Frontal cortex (tissue), 4 donors: ENCODE data around the gene BMP6. TPM values are rescaled to one million over a fixed set of nuclear protein-coding genes. Genes with fewer than 3 reads are reported as not detected.
"Not testable (repeated sequence)": the region's sequence is repeated elsewhere in the genome, so short reads cannot be mapped to it uniquely, and the experiment has no call there.

Source experiments
- DNase-seq, 2 donors: peaks; one replicate each; pipeline ENCODE4 v3.0.0; 2012; ENCODE audit warnings: low spot score in 2 of 2
- FAIRE-seq: peaks from 2 replicates; lab custom pipeline; 2012; peaks lifted over from hg19 to GRCh38; lab: Jason Lieb, UNC
- total RNA-seq: library from RNA; depleted of rRNA; stranded (reverse); fragments of >200 nt; gene quantifications from one replicate; pipeline ENCODE4 v1.2.3, GENCODE V29; 2014
- donor health status: control.
- donor health status: control.
- donor health status: control.

The BMP6 gene
- total RNA-seq, 1 donor from 2014 or later: 4.9 TPM

GRCh38 chr6:7784706-7785105 lies 58.8 kb downstream of the BMP6 start:
- FAIRE-seq (no peak), DNase-seq (no peak)

GRCh38 chr6:7785243-7786035 lies 59.5 kb downstream of the BMP6 start:
- FAIRE-seq (no peak), DNase-seq (no peak)

- no peak for FAIRE-seq
- no peak for DNase-seq
Measured at GRCh38 chr6:7786214-7786661, 60.3 kb downstream of the BMP6 start.

GRCh38 chr6:7787137-7787608 lies 61.3 kb downstream of the BMP6 start:
- FAIRE-seq: no peak
- DNase-seq: no peak

GRCh38 chr6:7787731-7788130 lies 61.8 kb downstream of the BMP6 start:
- no peak for FAIRE-seq
- no peak for DNase-seq

GRCh38 chr6:7794509-7794908 lies 68.6 kb downstream of the BMP6 start:
- DNase-seq (no peak), FAIRE-seq (no peak)

DNA sequence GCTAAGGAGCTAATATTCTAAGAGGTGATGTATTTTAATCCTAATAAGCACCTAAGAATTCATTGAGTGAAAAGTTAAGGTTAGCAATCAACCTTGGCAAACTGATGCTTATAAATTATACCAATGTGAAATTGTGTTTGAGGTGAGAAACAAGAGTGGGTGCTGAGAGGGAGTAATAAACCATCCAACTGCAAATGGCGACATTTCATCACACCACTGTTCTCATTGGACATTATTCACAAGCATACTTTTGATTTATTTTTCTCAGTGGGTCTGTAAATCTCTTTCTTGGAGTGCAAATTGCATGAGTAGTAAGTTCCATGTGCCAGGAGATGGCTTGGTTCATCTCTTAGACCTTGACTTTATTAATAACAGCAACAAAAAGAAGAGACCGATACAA lies 71.5 kb downstream of the BMP6 start:
- FAIRE-seq: no peak
- no peak for DNase-seq

DNA sequence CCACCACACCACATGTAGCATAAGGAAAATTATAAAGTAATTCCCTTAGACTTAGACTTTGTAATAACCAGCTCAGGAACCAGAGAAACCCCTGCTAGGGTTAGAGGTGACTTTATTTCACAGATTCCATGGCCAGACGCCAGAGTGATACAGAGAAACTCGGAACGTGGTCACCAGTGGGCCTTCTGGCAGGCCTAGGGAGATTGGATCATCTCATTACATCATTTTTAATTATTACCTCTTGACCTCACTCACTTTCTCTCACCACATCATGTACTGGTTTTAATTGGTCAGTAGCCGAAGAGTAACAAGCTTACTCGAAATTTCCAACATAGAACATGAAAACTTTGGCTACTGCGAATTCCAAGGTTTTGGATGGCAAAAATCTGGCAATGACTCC lies 72.9 kb downstream of the BMP6 start:
- DNase-seq (no peak), FAIRE-seq (no peak)

GRCh38 chr6:7802662-7803061 lies 76.8 kb downstream of the BMP6 start:
- DNase-seq: no peak

DNA sequence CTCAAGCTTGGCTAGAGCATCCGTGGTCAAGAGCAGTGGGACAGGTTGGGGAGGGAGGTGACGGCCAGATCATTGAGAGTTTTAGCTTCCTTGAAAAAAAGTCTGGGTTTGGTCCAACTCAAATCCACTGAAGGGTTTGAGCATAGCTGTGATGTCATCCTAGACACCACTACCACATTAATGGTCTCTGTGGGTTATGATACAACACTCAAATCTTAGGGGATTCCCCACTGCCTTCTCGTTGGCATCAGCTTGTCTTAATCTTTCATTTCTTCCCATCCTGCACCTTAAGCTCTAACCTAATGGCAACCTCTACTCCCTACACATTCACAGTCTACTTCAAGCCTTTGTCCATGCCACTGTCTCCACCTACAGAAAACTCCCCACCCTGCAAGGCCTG lies 77.3 kb downstream of the BMP6 start:
- FAIRE-seq (no peak), DNase-seq (no peak)

More at GRCh38 chr6:7802662-7803061, 76.8 kb downstream of the BMP6 start:
- no peak for FAIRE-seq

- DNase-seq (no peak), FAIRE-seq (no peak)
Measured at GRCh38 chr6:7805078-7805849, 79.4 kb downstream of the BMP6 start.

- no peak for DNase-seq
- no peak for FAIRE-seq
Measured at GRCh38 chr6:7805850-7806214, 79.9 kb downstream of the BMP6 start.

- DNase-seq (no peak), FAIRE-seq (no peak)
Measured at GRCh38 chr6:7806711-7807110, 80.8 kb downstream of the BMP6 start.

DNA sequence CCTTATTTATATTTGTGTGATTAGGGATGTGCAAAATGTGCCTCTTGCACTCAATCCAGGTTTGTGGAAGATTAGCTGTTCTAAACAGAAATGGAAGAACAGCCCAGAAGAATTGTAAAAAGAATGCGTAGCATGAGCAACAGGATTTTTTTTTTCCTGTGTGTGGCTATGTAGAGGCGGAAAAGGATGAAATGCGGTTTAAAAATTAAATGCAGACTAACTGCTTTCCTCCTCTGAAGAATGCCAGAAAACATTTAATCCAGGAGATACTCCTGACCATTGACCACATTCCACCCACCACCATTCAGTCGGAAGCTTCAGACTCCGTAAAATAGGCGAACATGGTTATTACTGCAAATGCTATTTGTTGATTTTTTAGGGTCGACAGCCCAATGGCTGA lies 83.4 kb downstream of the BMP6 start:
- DNase-seq (no peak), FAIRE-seq (no peak)

DNA sequence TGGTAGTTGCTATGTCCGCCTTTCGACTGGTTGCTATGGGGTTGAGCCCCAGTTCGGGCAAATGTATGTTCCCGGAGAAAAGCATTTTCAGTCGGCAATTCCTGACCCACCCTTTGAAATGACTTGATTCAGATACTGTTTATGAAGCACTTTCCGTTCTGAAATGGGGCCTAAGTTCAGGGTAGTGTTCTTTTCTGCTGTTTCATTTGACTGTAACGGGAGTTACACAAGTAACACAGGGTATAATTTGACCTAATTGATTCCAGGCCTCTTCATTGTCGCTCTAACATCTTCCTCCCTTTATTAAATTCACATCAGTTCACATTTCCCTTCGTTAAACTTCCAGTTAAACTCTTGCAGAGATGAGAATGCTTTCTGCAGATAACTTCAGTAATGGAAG lies 85.5 kb downstream of the BMP6 start:
- FAIRE-seq (no peak), DNase-seq (no peak)

DNA sequence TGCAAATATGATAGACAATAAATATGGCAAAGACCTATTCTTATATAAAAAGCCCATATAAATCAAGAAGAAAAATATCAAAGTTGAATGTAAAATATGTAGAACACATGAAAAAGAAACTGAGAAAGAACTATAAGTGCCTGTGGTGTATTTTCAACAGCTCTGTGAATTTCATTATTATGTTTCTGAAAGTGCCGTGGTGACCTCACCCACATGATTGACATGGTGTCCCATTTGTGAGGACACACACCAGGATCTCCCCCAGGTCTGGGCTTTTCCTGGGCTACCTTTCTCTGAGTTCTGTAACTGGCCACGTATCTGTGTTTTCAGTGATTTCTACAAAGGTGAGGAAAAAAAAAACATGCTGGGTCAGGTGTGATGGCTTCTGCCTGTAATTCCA lies 86.7 kb downstream of the BMP6 start:
- FAIRE-seq (no peak), DNase-seq (no peak)

DNA sequence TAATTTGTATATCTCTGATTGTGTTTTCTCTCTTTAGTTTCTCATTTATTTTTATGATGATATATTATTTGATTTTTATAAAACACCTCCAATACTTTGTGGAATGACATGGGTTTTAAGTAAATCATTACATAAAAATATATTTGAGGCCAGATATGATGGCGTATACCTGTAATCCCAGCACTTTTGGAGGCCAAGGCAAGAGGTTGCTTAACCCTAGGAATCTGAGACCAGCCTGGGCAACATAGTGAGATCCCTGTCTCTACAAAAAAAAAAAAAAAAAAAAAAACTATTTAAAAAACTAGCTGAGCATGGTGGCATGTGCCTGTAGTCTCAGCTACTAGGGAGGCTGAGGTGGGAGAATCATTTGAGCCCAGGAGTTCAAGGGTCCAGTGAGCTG lies 87.3 kb downstream of the BMP6 start:
- FAIRE-seq (no peak), DNase-seq (no peak)

DNA sequence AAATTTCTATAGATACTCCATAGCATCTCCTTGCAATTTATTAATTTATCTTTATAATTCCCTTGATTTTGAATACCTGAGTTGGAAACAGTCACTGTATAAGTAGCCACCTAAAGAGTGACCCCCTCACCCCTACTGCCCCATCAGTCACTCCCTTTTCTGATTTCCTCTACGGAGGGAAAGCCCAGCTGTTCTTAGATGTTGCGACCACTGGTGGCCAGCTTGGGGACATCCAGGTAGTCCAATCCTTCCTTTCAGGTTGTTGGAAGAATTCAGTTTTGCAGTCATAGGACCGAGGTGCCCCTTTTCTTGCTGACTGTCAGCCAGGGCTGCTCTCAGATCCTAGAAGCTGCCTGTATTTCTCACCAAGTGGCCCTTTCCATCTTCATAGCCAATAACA lies 87.8 kb downstream of the BMP6 start:
- FAIRE-seq (no peak), DNase-seq (no peak)

DNA sequence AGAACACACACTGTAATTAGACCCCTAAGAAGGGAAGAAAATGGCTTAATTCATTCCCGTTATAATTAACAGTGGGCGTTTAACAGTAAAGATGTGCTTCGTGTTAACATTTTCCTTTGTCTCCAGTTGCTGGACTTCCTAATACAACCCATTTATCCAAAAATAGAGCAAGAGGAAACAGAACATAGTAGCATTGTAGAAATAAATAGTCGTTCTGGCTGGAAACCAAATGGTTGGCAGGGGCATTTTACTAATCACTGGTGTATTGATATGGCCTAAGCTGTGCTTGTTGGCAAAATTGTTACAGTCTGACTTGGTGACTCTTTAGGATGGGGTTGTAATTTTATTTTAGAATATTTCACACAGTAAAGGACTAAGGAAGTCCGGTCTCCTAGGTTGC lies 89.8 kb downstream of the BMP6 start:
- DNase-seq (no peak), FAIRE-seq (no peak)

- FAIRE-seq, DNase-seq: not testable (repeated sequence)
Measured at GRCh38 chr6:7817184-7817583, 91.3 kb downstream of the BMP6 start.
